Hepatocyte (in vitro differentiated cells): ENCODE results near the gene PTPN6.

Experiments
- EZH2 ChIP-seq: fragments of 200-600 bp; sonication (generic); IDR thresholded peaks from 2 replicates; pipeline ENCODE4 v1.6.1; 2016; ENCODE audit warnings: antibody characterized with exemption, mild to moderate bottlenecking, borderline replicate concordance
- EZH2phosphoT487 ChIP-seq: fragments of 200-600 bp; sonication (generic); IDR thresholded peaks from one replicate; pipeline ENCODE4 v1.6.1; 2018; ENCODE audit warnings: antibody characterized with exemption, mild to moderate bottlenecking, low read depth, moderate library complexity; ENCODE audit not compliant: unreplicated experiment, severe bottlenecking
- TF ChIP-seq, protein P1 (sequence below): fragments of 200-600 bp; sonication (generic); IDR thresholded peaks from 2 replicates; pipeline ENCODE4 v1.5.1; 2016; ENCODE audit warnings: antibody characterized with exemption, mild to moderate bottlenecking; ENCODE audit not compliant: poor library complexity

- TF ChIP-seq, protein P1, sequence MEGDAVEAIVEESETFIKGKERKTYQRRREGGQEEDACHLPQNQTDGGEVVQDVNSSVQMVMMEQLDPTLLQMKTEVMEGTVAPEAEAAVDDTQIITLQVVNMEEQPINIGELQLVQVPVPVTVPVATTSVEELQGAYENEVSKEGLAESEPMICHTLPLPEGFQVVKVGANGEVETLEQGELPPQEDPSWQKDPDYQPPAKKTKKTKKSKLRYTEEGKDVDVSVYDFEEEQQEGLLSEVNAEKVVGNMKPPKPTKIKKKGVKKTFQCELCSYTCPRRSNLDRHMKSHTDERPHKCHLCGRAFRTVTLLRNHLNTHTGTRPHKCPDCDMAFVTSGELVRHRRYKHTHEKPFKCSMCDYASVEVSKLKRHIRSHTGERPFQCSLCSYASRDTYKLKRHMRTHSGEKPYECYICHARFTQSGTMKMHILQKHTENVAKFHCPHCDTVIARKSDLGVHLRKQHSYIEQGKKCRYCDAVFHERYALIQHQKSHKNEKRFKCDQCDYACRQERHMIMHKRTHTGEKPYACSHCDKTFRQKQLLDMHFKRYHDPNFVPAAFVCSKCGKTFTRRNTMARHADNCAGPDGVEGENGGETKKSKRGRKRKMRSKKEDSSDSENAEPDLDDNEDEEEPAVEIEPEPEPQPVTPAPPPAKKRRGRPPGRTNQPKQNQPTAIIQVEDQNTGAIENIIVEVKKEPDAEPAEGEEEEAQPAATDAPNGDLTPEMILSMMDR, result no peak
- TF ChIP-seq EZH2, result no peak
- no peak for TF ChIP-seq EZH2phosphoT487
These were observed 28.9 kb downstream of the PTPN6 start for GRCh38 chr12:6980075-6980474.
